Activated naive CD4-positive, alpha-beta T cell treated with anti-CD3 and anti-CD28 coated beads, Interleukin-2, amount 50 U/mL, for 24 hours (primary cell): ENCODE measurements around the gene FBRSL1.

Source experiments
- H3K27ac Mint-ChIP-seq: one replicate; pipeline ENCODE4 v1.8.0; 2021; ENCODE audit warnings: mild to moderate bottlenecking, mixed read lengths
- H3K27me3 Mint-ChIP-seq: one replicate; pipeline ENCODE4 v1.8.0; 2021; ENCODE audit warnings: mixed read lengths
- H3K36me3 Mint-ChIP-seq: one replicate; pipeline ENCODE4 v1.8.0; 2021; ENCODE audit warnings: mixed read lengths
- H3K4me1 Mint-ChIP-seq: one replicate; pipeline ENCODE4 v1.8.0; 2021; ENCODE audit warnings: mixed read lengths
- H3K4me3 Mint-ChIP-seq: one replicate; pipeline ENCODE4 v1.8.0; 2021; ENCODE audit warnings: mild to moderate bottlenecking, mixed read lengths
- H3K9me3 Mint-ChIP-seq: one replicate; pipeline ENCODE4 v1.8.0; 2021; ENCODE audit warnings: mixed read lengths

Gene FBRSL1

GRCh38 chr12:132483208-132483607 is 6.7 kb upstream of the FBRSL1 start:
- Mint-ChIP-seq H3K4me3 (no peak overlapping the region), H3K9me3 (no peaks in the 10 kb centered on the region), H3K27me3 (no peaks in the 10 kb centered on the region), H3K27ac (no peak overlapping the region), H3K4me1 (peaks cover 37% of the 10 kb centered on the region), H3K36me3 (no peaks in the 10 kb centered on the region)

- Mint-ChIP-seq H3K27ac (no peak overlapping the region), H3K27me3 (no peaks in the 10 kb centered on the region), H3K4me1 (peaks cover 40% of the 10 kb centered on the region), H3K4me3 (no peak overlapping the region), H3K36me3 (no peaks in the 10 kb centered on the region), H3K9me3 (no peaks in the 10 kb centered on the region)
Measured at GRCh38 chr12:132483612-132484011, 6.3 kb upstream of the FBRSL1 start.

GRCh38 chr12:132484183-132484890 is 5.6 kb upstream of the FBRSL1 start:
- Mint-ChIP-seq H3K27ac (no peak overlapping the region), H3K4me3 (no peak overlapping the region), H3K36me3 (no peaks in the 10 kb centered on the region), H3K4me1 (peaks cover 41% of the 10 kb centered on the region), H3K27me3 (no peaks in the 10 kb centered on the region), H3K9me3 (no peaks in the 10 kb centered on the region)

GRCh38 chr12:132484891-132485441 is 5.0 kb upstream of the FBRSL1 start:
- Mint-ChIP-seq H3K9me3 (no peaks in the 10 kb centered on the region), H3K4me1 (peaks cover 37% of the 10 kb centered on the region), H3K27me3 (no peaks in the 10 kb centered on the region), H3K27ac (no peak overlapping the region), H3K4me3 (no peak overlapping the region), H3K36me3 (no peaks in the 10 kb centered on the region)

GRCh38 chr12:132485619-132486018 is 4.3 kb upstream of the FBRSL1 start:
- Mint-ChIP-seq H3K4me3 (no peak overlapping the region), H3K9me3 (no peaks in the 10 kb centered on the region), H3K27ac (no peak overlapping the region), H3K36me3 (no peaks in the 10 kb centered on the region), H3K27me3 (no peaks in the 10 kb centered on the region), H3K4me1 (peaks cover 37% of the 10 kb centered on the region)

GRCh38 chr12:132486168-132486567 is 3.8 kb upstream of the FBRSL1 start:
- Mint-ChIP-seq H3K9me3 (no peaks in the 10 kb centered on the region), H3K4me1 (peaks cover 39% of the 10 kb centered on the region), H3K27me3 (no peaks in the 10 kb centered on the region), H3K27ac (peak overlapping the region; percentile 8), H3K36me3 (no peaks in the 10 kb centered on the region), H3K4me3 (no peak overlapping the region)

- Mint-ChIP-seq H3K27me3 (no peaks in the 10 kb centered on the region), H3K9me3 (no peaks in the 10 kb centered on the region), H3K4me1 (peaks cover 43% of the 10 kb centered on the region), H3K27ac (no peak overlapping the region), H3K4me3 (no peak overlapping the region), H3K36me3 (no peaks in the 10 kb centered on the region)
Measured at GRCh38 chr12:132486576-132486975, 3.4 kb upstream of the FBRSL1 start.

- no peaks in the 10 kb centered on the region for H3K36me3 Mint-ChIP-seq
- H3K4me1 Mint-ChIP-seq, result peaks cover 50% of the 10 kb centered on the region
- peak overlapping the region; percentile 83 for H3K4me3 Mint-ChIP-seq
- no peaks in the 10 kb centered on the region for H3K9me3 Mint-ChIP-seq
- H3K27ac Mint-ChIP-seq, result no peak overlapping the region
- H3K27me3 Mint-ChIP-seq, result no peaks in the 10 kb centered on the region
Measured at GRCh38 chr12:132487311-132487741, 2.6 kb upstream of the FBRSL1 start.

GRCh38 chr12:132488127-132489077 is 1.5 kb upstream of the FBRSL1 start:
- Mint-ChIP-seq H3K36me3 (no peaks in the 10 kb centered on the region), H3K27ac (peak overlapping the region; percentile 41), H3K4me1 (peaks cover 59% of the 10 kb centered on the region), H3K9me3 (no peaks in the 10 kb centered on the region), H3K27me3 (no peaks in the 10 kb centered on the region), H3K4me3 (peak overlapping the region; percentile 83)

GRCh38 chr12:132489078-132489601 is 811 bp upstream of the FBRSL1 start:
- Mint-ChIP-seq H3K4me1 (peaks cover 66% of the 10 kb centered on the region), H3K4me3 (peak overlapping the region; percentile 83), H3K36me3 (no peaks in the 10 kb centered on the region), H3K27me3 (no peaks in the 10 kb centered on the region), H3K9me3 (no peaks in the 10 kb centered on the region), H3K27ac (peak overlapping the region; percentile 41)

GRCh38 chr12:132490422-132491137 is 629 bp downstream of the FBRSL1 start:
- no peaks in the 10 kb centered on the region for H3K9me3 Mint-ChIP-seq
- H3K4me3 Mint-ChIP-seq, result peak overlapping the region; percentile 65
- no peaks in the 10 kb centered on the region for H3K36me3 Mint-ChIP-seq
- H3K27me3 Mint-ChIP-seq, result no peaks in the 10 kb centered on the region
- H3K27ac Mint-ChIP-seq, result peak overlapping the region; percentile 65
- H3K4me1 Mint-ChIP-seq, result peaks cover 76% of the 10 kb centered on the region

- Mint-ChIP-seq H3K27ac (peak overlapping the region; percentile 65), H3K9me3 (no peaks in the 10 kb centered on the region), H3K36me3 (no peaks in the 10 kb centered on the region), H3K27me3 (no peaks in the 10 kb centered on the region), H3K4me1 (peaks cover 72% of the 10 kb centered on the region), H3K4me3 (peak overlapping the region; percentile 65)
Measured at GRCh38 chr12:132491138-132491663, 1.2 kb downstream of the FBRSL1 start.

- Mint-ChIP-seq H3K27ac (peak overlapping the region; percentile 14), H3K4me3 (peak overlapping the region; percentile 65), H3K36me3 (no peaks in the 10 kb centered on the region), H3K27me3 (no peaks in the 10 kb centered on the region), H3K4me1 (peaks cover 72% of the 10 kb centered on the region), H3K9me3 (no peaks in the 10 kb centered on the region)
Measured at GRCh38 chr12:132491761-132492378, 1.9 kb downstream of the FBRSL1 start.

- Mint-ChIP-seq H3K4me3 (peak overlapping the region; percentile 65), H3K4me1 (peaks cover 71% of the 10 kb centered on the region), H3K27ac (peak overlapping the region; percentile 68), H3K9me3 (no peaks in the 10 kb centered on the region), H3K27me3 (no peaks in the 10 kb centered on the region), H3K36me3 (no peaks in the 10 kb centered on the region)
Measured at GRCh38 chr12:132492522-132492921, 2.6 kb downstream of the FBRSL1 start.
